Measurements from ENCODE around the gene GCLC. TPM values are rescaled to one million over a fixed set of nuclear protein-coding genes. Genes with fewer than 3 reads are reported as not detected.

Gene GCLC
- total and polyA plus RNA-seq, 10 of the 15 experiments (the other 5 are each of a cell fraction or from before 2014, with no cell fraction given), result 6.5 to 23.6 (median 12.5) TPM

DNA sequence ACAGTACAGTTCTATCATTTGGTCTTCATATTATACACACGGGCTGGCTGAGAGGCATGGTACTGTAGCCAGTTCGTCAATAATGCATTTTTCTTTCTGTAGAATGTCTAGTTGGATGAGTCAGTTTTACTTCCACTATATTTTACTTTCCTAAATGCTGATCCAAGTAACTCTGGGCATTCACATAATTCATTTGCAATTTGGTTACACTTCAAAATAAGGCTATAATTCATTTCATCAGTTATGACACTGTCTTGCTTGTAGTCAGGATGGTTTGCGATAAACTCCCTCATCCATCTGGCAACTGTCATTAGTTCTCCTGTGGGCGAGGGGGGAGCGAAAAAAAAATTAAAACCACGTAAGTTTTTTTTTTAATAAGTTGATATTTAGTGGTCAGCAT lies 46.3 kb downstream of the GCLC start (continued):
- TF ChIP-seq, protein P1, sequence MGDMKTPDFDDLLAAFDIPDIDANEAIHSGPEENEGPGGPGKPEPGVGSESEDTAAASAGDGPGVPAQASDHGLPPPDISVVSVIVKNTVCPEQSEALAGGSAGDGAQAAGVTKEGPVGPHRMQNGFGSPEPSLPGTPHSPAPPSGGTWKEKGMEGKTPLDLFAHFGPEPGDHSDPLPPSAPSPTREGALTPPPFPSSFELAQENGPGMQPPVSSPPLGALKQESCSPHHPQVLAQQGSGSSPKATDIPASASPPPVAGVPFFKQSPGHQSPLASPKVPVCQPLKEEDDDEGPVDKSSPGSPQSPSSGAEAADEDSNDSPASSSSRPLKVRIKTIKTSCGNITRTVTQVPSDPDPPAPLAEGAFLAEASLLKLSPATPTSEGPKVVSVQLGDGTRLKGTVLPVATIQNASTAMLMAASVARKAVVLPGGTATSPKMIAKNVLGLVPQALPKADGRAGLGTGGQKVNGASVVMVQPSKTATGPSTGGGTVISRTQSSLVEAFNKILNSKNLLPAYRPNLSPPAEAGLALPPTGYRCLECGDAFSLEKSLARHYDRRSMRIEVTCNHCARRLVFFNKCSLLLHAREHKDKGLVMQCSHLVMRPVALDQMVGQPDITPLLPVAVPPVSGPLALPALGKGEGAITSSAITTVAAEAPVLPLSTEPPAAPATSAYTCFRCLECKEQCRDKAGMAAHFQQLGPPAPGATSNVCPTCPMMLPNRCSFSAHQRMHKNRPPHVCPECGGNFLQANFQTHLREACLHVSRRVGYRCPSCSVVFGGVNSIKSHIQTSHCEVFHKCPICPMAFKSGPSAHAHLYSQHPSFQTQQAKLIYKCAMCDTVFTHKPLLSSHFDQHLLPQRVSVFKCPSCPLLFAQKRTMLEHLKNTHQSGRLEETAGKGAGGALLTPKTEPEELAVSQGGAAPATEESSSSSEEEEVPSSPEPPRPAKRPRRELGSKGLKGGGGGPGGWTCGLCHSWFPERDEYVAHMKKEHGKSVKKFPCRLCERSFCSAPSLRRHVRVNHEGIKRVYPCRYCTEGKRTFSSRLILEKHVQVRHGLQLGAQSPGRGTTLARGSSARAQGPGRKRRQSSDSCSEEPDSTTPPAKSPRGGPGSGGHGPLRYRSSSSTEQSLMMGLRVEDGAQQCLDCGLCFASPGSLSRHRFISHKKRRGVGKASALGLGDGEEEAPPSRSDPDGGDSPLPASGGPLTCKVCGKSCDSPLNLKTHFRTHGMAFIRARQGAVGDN (IDR thresholded peaks at IDR 0.05), result no peak
- TF ChIP-seq ATF7 (IDR thresholded peaks at IDR 0.05; ENCODE audit: low read depth) (no peak), PAX5 (IDR thresholded peaks at IDR 0.05; ENCODE audit: borderline replicate concordance, low read depth, low read length) (no peak), PKNOX1 (IDR thresholded peaks at IDR 0.05) (no peak), KDM1A (IDR thresholded peaks at IDR 0.05; ENCODE audit: borderline replicate concordance) (no peak), SUZ12 (IDR thresholded peaks at IDR 0.05; ENCODE audit: unreplicated experiment) (no peak)
- TF ChIP-seq, protein P2, sequence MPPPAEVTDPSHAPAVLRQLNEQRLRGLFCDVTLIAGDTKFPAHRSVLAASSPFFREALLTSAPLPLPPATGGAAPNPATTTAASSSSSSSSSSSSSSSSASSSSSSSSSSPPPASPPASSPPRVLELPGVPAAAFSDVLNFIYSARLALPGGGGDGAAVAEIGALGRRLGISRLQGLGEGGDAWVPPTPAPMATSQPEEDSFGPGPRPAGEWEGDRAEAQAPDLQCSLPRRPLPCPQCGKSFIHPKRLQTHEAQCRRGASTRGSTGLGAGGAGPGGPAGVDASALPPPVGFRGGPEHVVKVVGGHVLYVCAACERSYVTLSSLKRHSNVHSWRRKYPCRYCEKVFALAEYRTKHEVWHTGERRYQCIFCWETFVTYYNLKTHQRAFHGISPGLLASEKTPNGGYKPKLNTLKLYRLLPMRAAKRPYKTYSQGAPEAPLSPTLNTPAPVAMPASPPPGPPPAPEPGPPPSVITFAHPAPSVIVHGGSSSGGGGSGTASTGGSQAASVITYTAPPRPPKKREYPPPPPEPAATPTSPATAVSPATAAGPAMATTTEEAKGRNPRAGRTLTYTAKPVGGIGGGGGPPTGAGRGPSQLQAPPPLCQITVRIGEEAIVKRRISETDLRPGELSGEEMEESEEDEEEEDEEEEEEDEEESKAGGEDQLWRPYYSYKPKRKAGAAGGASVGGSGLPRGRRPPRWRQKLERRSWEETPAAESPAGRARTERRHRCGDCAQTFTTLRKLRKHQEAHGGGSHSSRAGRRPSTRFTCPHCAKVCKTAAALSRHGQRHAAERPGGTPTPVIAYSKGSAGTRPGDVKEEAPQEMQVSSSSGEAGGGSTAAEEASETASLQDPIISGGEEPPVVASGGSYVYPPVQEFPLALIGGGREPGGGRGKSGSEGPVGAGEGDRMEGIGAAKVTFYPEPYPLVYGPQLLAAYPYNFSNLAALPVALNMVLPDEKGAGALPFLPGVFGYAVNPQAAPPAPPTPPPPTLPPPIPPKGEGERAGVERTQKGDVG (CRISPR knock-in tag; IDR thresholded peaks at IDR 0.05), result no peak

All from GM12878 (cell line).